ENCODE results near the gene N4BP2.
"Not testable (repeated sequence)": the region's sequence is repeated elsewhere in the genome, so short reads cannot be mapped to it uniquely, and the experiment has no call there.

DNA sequence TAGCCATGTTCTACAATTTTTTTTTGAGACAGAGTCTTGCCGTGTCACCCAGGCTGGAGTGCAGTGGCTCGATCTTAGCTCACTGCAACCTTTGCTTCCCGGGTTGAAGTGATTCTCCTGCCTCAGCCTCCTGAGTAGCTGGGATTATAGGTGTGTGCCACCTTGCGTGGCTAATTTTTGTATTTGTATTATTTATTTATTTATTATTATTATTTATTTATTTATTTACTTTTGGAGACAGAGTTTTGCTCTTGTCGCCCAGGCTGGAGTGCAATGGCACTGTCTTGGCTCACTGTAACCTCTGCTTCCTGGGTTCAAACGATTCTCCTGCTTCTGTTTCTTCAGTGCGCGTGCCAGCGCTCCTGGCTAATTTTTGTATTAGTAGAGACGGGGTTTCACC lies 36.8 kb downstream of the N4BP2 start:
- TF ChIP-seq, protein P1, sequence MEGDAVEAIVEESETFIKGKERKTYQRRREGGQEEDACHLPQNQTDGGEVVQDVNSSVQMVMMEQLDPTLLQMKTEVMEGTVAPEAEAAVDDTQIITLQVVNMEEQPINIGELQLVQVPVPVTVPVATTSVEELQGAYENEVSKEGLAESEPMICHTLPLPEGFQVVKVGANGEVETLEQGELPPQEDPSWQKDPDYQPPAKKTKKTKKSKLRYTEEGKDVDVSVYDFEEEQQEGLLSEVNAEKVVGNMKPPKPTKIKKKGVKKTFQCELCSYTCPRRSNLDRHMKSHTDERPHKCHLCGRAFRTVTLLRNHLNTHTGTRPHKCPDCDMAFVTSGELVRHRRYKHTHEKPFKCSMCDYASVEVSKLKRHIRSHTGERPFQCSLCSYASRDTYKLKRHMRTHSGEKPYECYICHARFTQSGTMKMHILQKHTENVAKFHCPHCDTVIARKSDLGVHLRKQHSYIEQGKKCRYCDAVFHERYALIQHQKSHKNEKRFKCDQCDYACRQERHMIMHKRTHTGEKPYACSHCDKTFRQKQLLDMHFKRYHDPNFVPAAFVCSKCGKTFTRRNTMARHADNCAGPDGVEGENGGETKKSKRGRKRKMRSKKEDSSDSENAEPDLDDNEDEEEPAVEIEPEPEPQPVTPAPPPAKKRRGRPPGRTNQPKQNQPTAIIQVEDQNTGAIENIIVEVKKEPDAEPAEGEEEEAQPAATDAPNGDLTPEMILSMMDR (conservative IDR thresholded peaks at IDR 0.05) = not testable (repeated sequence)
- TF ChIP-seq EZH2 (IDR thresholded peaks at IDR 0.05; ENCODE audit: low read depth) = not testable (repeated sequence)
